Inferior parietal cortex (tissue), 1 donor: ENCODE measurements around the gene UGT2A3.

ENCODE experiments used
- DNase-seq: peaks from one replicate; pipeline ENCODE4 v3.0.0-alpha.2; 2016; ENCODE audit errors: extremely low spot score

The UGT2A3 gene

GRCh38 chr4:68912807-68913206 is 38.8 kb downstream of the UGT2A3 start:
- DNase-seq, result no peak

GRCh38 chr4:68909385-68909784 is 42.2 kb downstream of the UGT2A3 start:
- no peak for DNase-seq

GRCh38 chr4:68907788-68908700 is 43.6 kb downstream of the UGT2A3 start:
- DNase-seq, result no peak

DNA sequence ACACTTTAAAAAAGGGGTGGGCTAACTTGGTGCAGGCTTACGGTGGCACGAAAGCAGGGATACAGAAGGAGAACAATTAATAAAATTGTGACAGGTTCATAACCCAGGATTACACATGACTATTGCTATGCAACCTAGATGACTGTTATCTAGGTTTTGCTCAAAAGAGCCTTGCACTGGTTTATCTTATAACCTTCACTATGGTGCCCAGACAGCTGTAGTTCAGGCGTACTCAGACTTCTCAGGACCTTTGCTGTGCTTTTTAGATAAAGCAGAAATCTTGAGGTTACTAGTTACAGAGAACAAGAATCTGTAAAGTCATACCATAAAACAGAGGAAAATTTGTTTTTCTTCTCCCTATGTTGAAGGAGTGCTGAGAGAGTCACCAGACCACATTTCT is 44.4 kb downstream of the UGT2A3 start:
- DNase-seq, result no peak

DNA sequence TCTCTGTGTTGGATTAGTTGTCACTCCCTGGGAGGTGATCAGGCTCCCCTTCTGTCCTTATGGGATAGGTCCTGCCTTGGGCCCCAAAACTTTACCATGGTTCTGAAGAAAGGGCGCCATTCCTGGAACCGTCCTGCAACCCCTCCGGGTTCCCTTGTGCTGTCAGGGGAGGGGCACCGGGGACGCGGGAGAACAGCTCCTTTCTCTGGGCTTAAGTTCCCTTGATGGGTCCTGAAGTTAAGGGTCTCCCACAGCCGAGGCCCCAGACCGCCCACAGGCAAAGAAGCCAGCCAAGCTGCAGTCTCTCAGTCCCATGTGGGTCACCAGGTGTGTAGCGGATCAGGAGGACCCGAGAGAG is 44.8 kb downstream of the UGT2A3 start:
- no peak for DNase-seq

DNA sequence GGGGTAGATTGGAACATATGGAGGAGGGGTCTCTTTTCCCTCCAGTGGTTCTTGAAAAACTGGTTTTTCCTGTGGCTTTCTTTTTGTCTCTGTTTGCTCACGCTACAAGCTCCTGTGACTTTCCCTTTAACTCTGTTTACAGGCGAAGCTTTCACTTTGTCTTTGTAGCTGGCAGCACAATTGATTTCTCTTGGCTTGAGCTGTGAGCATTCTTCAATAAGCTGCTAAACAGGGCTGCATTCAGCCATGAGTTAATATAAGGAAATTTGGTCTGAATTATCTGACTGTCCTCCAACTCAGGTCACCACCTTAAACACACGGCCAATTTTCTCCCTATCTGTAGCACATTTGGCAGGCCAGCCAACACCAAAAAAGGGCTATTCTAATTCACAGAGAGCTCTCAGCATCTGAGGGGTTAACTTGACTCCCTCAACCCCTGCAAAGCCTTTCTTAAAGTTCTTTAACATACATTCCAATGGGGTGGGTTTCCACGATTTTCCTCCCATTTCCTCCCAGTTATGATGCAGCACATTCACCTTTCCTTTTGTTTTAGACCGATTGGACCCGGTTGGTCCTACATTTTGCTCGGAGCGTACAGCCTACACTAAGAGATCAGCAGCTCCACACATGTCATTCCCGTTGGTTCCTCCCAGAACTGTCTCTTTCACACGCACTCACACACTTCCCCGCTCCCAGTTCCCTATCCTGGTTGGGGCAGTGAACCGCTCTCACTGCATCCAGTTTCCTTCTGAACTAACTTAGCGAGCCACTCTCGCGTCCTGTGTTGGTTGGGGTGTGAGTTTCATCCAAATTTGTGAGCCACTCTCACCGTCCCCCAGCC is 45.4 kb downstream of the UGT2A3 start:
- no peak for DNase-seq

DNA sequence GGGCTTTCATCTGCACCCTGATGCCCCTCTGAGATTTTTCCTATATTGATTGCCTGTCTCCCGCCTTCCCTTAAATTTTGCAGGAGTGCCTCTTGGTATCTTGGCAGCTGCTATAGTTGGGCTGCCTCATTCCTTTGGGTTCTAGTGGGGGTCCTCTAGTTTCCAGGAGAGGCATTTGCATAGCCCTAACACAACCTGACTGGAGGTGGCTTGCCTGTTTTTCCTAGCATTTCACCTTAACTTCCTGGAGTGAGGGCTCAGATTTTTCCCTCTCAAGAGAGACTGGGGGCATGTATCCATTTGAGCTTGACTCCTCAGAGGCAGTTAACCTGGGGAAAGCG is 46.0 kb downstream of the UGT2A3 start:
- DNase-seq, result no peak

DNA sequence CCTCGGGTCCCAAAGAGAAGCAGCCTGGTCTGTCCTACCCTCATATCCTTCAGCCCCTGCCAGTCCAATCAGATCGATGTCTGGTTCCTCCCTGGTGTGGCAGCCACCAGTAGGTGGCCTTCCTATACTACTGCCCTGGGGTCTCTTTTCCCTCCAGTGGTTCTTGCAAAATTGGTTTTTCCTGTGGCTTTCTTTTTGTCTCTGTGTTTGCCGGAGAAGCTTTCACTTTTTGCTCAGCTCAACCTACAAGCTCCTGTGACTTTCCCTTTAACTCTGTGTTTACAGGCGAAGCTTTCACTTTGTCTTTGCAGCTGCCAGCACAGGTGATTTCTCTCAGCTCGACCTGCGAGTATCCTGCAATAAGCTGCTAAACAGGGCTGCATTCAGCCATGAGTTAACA is 46.8 kb downstream of the UGT2A3 start:
- DNase-seq, result no peak

- DNase-seq, result no peak
Observed at GRCh38 chr4:68896749-68897148, 54.9 kb downstream of the UGT2A3 start.

DNA sequence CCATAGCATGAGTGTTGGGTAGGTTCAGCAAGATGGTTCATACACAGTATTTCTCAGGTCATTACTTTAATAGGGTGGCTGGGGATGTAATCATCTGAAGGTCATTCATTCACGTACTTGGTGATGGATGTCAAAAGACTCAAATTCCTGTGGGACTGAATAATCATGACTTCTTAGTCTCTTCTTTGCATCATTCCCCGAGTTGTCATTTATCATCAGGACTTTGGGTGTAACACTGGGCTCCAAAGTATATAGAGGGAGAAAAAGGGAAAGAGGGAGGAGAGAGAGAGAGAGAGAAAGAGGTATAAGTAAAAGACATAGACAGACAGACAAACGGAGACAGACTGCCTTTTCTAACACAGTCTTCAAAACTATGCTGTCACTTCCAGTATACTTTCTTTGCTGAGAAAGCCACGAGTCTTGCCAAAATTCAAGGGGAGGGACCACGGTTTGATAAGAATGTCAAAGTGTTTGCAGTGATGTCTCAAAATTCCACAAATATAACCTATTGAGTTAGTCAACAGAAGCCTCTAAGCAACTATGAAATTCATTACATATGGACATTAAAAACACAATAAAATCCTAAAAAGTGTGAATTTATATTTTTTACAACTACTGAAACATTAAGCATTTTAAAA is 55.9 kb downstream of the UGT2A3 start:
- no peak for DNase-seq

GRCh38 chr4:68892861-68893260 is 58.7 kb downstream of the UGT2A3 start:
- DNase-seq, result no peak

- no peak for DNase-seq
Observed at GRCh38 chr4:68891678-68892077, 59.9 kb downstream of the UGT2A3 start.

GRCh38 chr4:68885545-68885944 is 66.1 kb downstream of the UGT2A3 start:
- no peak for DNase-seq

GRCh38 chr4:68883870-68884269 is 67.7 kb downstream of the UGT2A3 start:
- DNase-seq, result no peak
